Activated CD4-positive, CD25-positive, alpha-beta regulatory T cell treated with anti-CD3 and anti-CD28 coated beads, Interleukin-2, amount 50 U/mL, for 16 hours (primary cell): ENCODE measurements around the gene SFTA2.
"Not testable (repeated sequence)": the region's sequence is repeated elsewhere in the genome, so short reads cannot be mapped to it uniquely, and the experiment has no call there.

Experiments
- DNase-seq: peaks from one replicate; pipeline ENCODE4 v3.0.0-alpha.2; 2020; ENCODE audit warnings: low read depth, low spot score

The SFTA2 gene

GRCh38 chr6:30942338-30943060, 10.5 kb upstream of the SFTA2 start:
- no peak for DNase-seq

GRCh38 chr6:30940361-30940986, 8.5 kb upstream of the SFTA2 start, which contains the start of gene MUCL3:
Gene MUCL3 (plus strand): TSS chr6:30940973. CDS start chr6:30941000, 27 bp downstream.
- no peak for DNase-seq

GRCh38 chr6:30939473-30939872, 7.5 kb upstream of the SFTA2 start:
- DNase-seq = no peak

- no peak for DNase-seq
Measured at GRCh38 chr6:30938730-30939129, 6.8 kb upstream of the SFTA2 start.

- DNase-seq = no peak
Measured at GRCh38 chr6:30937265-30937664, 5.3 kb upstream of the SFTA2 start.

- no peak for DNase-seq
Measured at GRCh38 chr6:30935018-30935417, 3.0 kb upstream of the SFTA2 start.

GRCh38 chr6:30932665-30933365, 845 bp upstream of the SFTA2 start:
- DNase-seq = no peak

GRCh38 chr6:30931272-30931671, 698 bp downstream of the SFTA2 start:
- no peak for DNase-seq

GRCh38 chr6:30930506-30930905, 1.5 kb downstream of the SFTA2 start:
- DNase-seq = no peak

- DNase-seq = no peak
Measured at GRCh38 chr6:30928677-30929076, 3.3 kb downstream of the SFTA2 start.

GRCh38 chr6:30927080-30927479, 4.9 kb downstream of the SFTA2 start:
- DNase-seq = not testable (repeated sequence)

- DNase-seq = no peak
Measured at GRCh38 chr6:30926644-30927043, 5.3 kb downstream of the SFTA2 start.

GRCh38 chr6:30924040-30924627, 7.8 kb downstream of the SFTA2 start:
- DNase-seq = not testable (repeated sequence)

GRCh38 chr6:30922447-30922852, 9.5 kb downstream of the SFTA2 start:
- DNase-seq = no peak

GRCh38 chr6:30918670-30919069, 13.3 kb downstream of the SFTA2 start:
- no peak for DNase-seq

- DNase-seq = no peak
Measured at GRCh38 chr6:30917487-30917886, 14.5 kb downstream of the SFTA2 start.

- no peak for DNase-seq
Measured at GRCh38 chr6:30917041-30917440, 14.9 kb downstream of the SFTA2 start.

GRCh38 chr6:30915591-30915946, 16.4 kb downstream of the SFTA2 start:
- no peak for DNase-seq

GRCh38 chr6:30914854-30915590, 16.9 kb downstream of the SFTA2 start:
- no peak for DNase-seq

GRCh38 chr6:30914076-30914853, 17.7 kb downstream of the SFTA2 start, which contains the start of gene VARS2:
Gene VARS2 (plus strand): TSS chr6:30914238. CDS start chr6:30914837, 599 bp downstream.
- DNase-seq = peak; percentile 74

- no peak for DNase-seq
Measured at GRCh38 chr6:30913721-30914075, 18.3 kb downstream of the SFTA2 start.
